ENCODE results near the gene CNKSR1. TPM values are rescaled to one million over a fixed set of nuclear protein-coding genes. Genes with fewer than 3 reads are reported as not detected.
A peak's percentile ranks its signal among the peaks of the same experiment; 100 is the strongest.

CNKSR1 gene
- total RNA-seq, 2 experiments from 2014 or later = 1.2 to 1.4 TPM

- ATAC-seq (no peak), DNase-seq (no peak)
- H3K4me3 Mint-ChIP-seq = no peak overlapping the region
- CTCF ChIA-PET = interaction anchor here (1.4 kb wide), 1 partner anchor 221 kb away, joined by 3 read pairs; no protein-coding TSS in a partner anchor
- TF ChIP-seq, protein P1, sequence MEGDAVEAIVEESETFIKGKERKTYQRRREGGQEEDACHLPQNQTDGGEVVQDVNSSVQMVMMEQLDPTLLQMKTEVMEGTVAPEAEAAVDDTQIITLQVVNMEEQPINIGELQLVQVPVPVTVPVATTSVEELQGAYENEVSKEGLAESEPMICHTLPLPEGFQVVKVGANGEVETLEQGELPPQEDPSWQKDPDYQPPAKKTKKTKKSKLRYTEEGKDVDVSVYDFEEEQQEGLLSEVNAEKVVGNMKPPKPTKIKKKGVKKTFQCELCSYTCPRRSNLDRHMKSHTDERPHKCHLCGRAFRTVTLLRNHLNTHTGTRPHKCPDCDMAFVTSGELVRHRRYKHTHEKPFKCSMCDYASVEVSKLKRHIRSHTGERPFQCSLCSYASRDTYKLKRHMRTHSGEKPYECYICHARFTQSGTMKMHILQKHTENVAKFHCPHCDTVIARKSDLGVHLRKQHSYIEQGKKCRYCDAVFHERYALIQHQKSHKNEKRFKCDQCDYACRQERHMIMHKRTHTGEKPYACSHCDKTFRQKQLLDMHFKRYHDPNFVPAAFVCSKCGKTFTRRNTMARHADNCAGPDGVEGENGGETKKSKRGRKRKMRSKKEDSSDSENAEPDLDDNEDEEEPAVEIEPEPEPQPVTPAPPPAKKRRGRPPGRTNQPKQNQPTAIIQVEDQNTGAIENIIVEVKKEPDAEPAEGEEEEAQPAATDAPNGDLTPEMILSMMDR (IDR thresholded peaks at IDR 0.05) = no peak
- no peaks in the 10 kb centered on the region for H3K36me3 Mint-ChIP-seq (ENCODE audit: low read depth)
- H3K4me1 Mint-ChIP-seq (ENCODE audit: low read depth) = peaks cover 9% of the 10 kb centered on the region
- intact Hi-C loops (cut with micrococcal nuclease) = no loop called here
- H3K9me3 Mint-ChIP-seq = no peaks in the 10 kb centered on the region
- no peak overlapping the region for H3K27ac Mint-ChIP-seq
- POLR2A ChIA-PET = no interaction called here
- no peaks in the 10 kb centered on the region for H3K27me3 Mint-ChIP-seq
Observed at GRCh38 chr1:26195805-26196204, 18.5 kb downstream of the CNKSR1 start.

DNA sequence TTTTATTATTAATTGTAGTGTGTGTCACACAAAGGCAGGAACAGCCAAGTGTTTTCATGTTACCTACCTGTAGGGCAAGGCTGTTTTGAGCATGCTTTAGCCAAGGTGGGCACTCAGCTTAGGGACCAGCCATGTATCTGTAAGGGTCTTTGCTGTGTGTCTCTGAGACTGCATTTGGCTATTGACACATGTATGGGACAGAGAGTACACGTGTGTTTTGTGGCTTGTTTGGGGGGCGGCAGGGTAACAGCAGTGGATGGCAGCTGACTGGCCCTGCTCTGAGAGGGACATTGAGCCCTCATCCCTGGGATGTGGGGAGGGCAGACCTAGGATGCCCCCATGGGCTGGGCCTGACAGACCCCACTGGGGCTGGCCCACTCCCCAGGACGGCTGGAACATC lies 20.0 kb downstream of the CNKSR1 start:
- DNase-seq = no peak
- Mint-ChIP-seq H3K4me1 (ENCODE audit: low read depth) (peaks cover 14% of the 10 kb centered on the region), H3K9me3 (no peaks in the 10 kb centered on the region), H3K36me3 (ENCODE audit: low read depth) (no peaks in the 10 kb centered on the region), H3K4me3 (no peak overlapping the region), H3K27me3 (no peaks in the 10 kb centered on the region), H3K27ac (no peak overlapping the region)
- ATAC-seq = no peak
- TF ChIP-seq, protein P1 (IDR thresholded peaks at IDR 0.05) = no peak
- ChIA-PET POLR2A (no interaction called here), CTCF (interaction anchor here (0.6 to 1.2 kb wide), 2 partner anchors 37 to 52 kb away, joined by 4 to 5 read pairs; partner anchors contain the start of gene CEP85)
- intact Hi-C loops (cut with micrococcal nuclease) = no loop called here

DNA sequence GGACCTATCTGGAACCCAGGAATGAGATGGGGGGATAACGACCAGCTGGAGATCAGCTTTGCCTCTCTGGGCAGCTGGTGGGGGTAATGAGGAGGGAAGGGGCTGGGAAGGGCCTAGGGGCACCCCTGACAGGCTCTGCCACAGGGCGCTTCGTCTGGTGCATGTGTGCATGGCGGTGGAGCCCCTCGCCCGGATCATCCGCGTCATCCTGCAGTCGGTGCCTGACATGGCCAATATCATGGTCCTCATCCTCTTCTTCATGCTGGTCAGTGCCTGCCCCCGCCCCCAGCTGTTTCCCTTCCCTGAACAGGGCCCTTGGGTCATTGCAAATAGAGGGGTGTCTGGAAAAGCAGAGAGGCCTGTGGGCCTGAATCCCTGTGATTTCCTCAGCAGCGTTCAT lies 20.5 kb downstream of the CNKSR1 start:
- TF ChIP-seq, protein P1 (IDR thresholded peaks at IDR 0.05) = no peak
- H3K36me3 Mint-ChIP-seq (ENCODE audit: low read depth) = no peaks in the 10 kb centered on the region
- H3K9me3 Mint-ChIP-seq = no peaks in the 10 kb centered on the region
- H3K27ac Mint-ChIP-seq = no peak overlapping the region
- CTCF ChIA-PET = interaction anchor here (1.2 kb wide), 1 partner anchor 36 kb away, joined by 5 read pairs; the partner anchor contains the start of gene CEP85
- H3K4me3 Mint-ChIP-seq = no peak overlapping the region
- H3K27me3 Mint-ChIP-seq = no peaks in the 10 kb centered on the region
- H3K4me1 Mint-ChIP-seq (ENCODE audit: low read depth) = peaks cover 14% of the 10 kb centered on the region
- ATAC-seq (no peak), DNase-seq (no peak)
- POLR2A ChIA-PET = no interaction called here
- intact Hi-C loops (cut with micrococcal nuclease) = no loop called here

- DNase-seq = no peak
- Mint-ChIP-seq H3K27ac (no peak overlapping the region), H3K36me3 (ENCODE audit: low read depth) (no peaks in the 10 kb centered on the region), H3K27me3 (no peaks in the 10 kb centered on the region), H3K4me3 (no peak overlapping the region), H3K4me1 (ENCODE audit: low read depth) (peaks cover 14% of the 10 kb centered on the region), H3K9me3 (no peaks in the 10 kb centered on the region)
- CTCF ChIA-PET = interaction anchor here (1.5 to 1.7 kb wide), 2 partner anchors 30 to 32 kb away, joined by 4 read pairs; partner anchors contain the start of gene ZNF593
- intact Hi-C loops (cut with micrococcal nuclease) = no loop called here
- POLR2A ChIA-PET = no interaction called here
- TF ChIP-seq, protein P1 (IDR thresholded peaks at IDR 0.05) = no peak
- ATAC-seq = no peak
Observed at GRCh38 chr1:26200413-26200812, 23.1 kb downstream of the CNKSR1 start.

DNA sequence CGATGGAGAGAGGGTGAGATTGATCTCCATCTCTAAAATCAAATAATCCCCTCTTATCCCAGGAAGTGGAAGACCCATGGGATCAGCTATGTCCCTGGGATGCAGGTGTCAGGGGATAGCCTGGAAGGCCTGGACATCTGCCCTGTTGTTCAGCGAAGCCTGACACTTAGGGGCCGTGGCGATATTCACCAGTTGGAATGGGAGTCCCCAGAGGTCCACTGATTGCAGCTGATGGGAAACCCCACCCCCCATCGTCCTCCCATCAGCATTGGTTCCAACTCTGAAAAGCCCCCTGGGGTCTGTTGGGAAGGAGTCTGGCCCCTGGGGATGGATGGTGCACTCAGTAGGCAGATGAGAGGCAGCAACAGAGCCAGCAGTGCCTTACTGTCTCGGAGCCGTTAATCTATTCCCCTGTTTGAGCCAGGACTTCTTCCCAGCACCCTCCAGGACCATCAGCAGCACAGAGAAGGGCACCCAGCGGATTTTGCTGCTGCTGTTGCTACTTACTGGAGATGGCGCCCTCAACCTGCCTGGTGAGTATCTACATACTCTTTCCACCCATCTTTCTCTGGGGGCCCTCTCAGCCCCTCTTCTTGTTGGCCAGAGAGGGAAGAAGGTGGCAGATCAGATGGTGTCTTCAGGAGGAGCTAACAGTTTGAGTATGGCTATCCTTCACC lies 26.5 kb downstream of the CNKSR1 start:
- Mint-ChIP-seq H3K4me1 (ENCODE audit: low read depth) (peaks cover 14% of the 10 kb centered on the region), H3K9me3 (no peaks in the 10 kb centered on the region), H3K27ac (no peak overlapping the region), H3K27me3 (no peaks in the 10 kb centered on the region), H3K36me3 (ENCODE audit: low read depth) (no peaks in the 10 kb centered on the region), H3K4me3 (no peak overlapping the region)
- TF ChIP-seq, protein P1 (IDR thresholded peaks at IDR 0.05) = no peak
- DNase-seq (peak; percentile 25), ATAC-seq (no peak)
- intact Hi-C loops (cut with micrococcal nuclease) = no loop called here
- ChIA-PET CTCF (interaction anchor here (0.7 to 2.2 kb wide), 7 partner anchors 9 to 214 kb away, joined by 3 to 11 read pairs (median 6); partner anchors contain the start of genes CATSPER4, CEP85 and ZNF593), POLR2A (interaction anchor here (0.6 kb wide), 1 partner anchor 14 kb away, joined by 3 read pairs; no protein-coding TSS in a partner anchor)

Measured in activated CD8-positive, alpha-beta T cell treated with anti-CD3 and anti-CD28 coated beads for 36 hours (primary cell).